HL-60 (cell line): Measurements from ENCODE around the gene NCDN.

Source experiments
- DNase-seq, 2 experiments: peaks; one replicate each; pipeline ENCODE4 v3.0.0-alpha.2; 2010 to 2020; ENCODE audit warnings: low read depth in 1 of 2, low spot score in 1 of 2
- H3K27ac ChIP-seq: fragments of 250-450 bp; sonication (Bioruptor Pico); replicated peaks from 2 replicates; pipeline ENCODE4 v1.5.1; 2020; ENCODE audit warnings: mild to moderate bottlenecking, moderate library complexity
- H3K27me3 ChIP-seq: fragments of 250-450 bp; sonication (Bioruptor Pico); 2 replicates; pipeline ENCODE4 v1.5.1; 2021; ENCODE audit warnings: mild to moderate bottlenecking, moderate library complexity; ENCODE audit not compliant: insufficient read depth, poor library complexity, severe bottlenecking
- H3K4me3 ChIP-seq: replicated peaks from 2 replicates; pipeline ENCODE4 v1.5.1; 2011; ENCODE audit warnings: mild to moderate bottlenecking, control low read depth, low read length; ENCODE audit not compliant: insufficient read depth
- CTCF ChIP-seq: IDR thresholded peaks from one replicate; pipeline ENCODE4 v1.5.1; 2011; ENCODE audit warnings: low read length, control low read depth, inconsistent platforms; ENCODE audit not compliant: insufficient read depth
- GABPA ChIP-seq: IDR thresholded peaks from 2 replicates; pipeline ENCODE4 v1.6.1; 2012; ENCODE audit warnings: low read depth
- POLR2AphosphoS5 ChIP-seq: IDR thresholded peaks from 2 replicates; pipeline ENCODE4 v1.6.1; 2012; ENCODE audit warnings: low read depth
- REST ChIP-seq: IDR thresholded peaks from 2 replicates; pipeline ENCODE4 v1.6.1; 2012; ENCODE audit warnings: low read depth; ENCODE audit not compliant: insufficient replicate concordance
- SPI1 ChIP-seq: IDR thresholded peaks from 2 replicates; pipeline ENCODE4 v1.6.1; 2012; ENCODE audit warnings: low read depth, mild to moderate bottlenecking, borderline replicate concordance
- long read RNA-seq: library from polyadenylated mRNA; unstranded; transcript quantifications from one replicate; pipeline ENCODE4 v2.0.0, GENCODE V29; 2020

NCDN gene
- long read RNA-seq, transcript NCDN-202 (7 exons, 3,683 nt): minor isoform, 6 of 36 reads
- long read RNA-seq, transcript NCDN-201 (8 exons, 3,433 nt): major isoform, 20 of 36 reads
- long read RNA-seq, partial matches to known transcripts: 3 of 36 reads
- long read RNA-seq, other reads (novel, unspliced or antisense): 7 of 36 reads

- Histone ChIP-seq H3K4me3 (peak within 1 kb of the TSS; percentile 93), H3K27ac (peak within 1 kb of the TSS; percentile 94), H3K27me3 (no peaks in the 10 kb centered on the region)
- TF ChIP-seq REST: no peak
- peak; percentile 39; the same call in 1 of the 2 replicates for TF ChIP-seq POLR2AphosphoS5
- no peak for TF ChIP-seq SPI1
- TF ChIP-seq GABPA: peak; percentile 69
- TF ChIP-seq CTCF: no peak
- peak; percentile 93 to 98 for DNase-seq
Measured at GRCh38 chr1:35557611-35558373, at the start of gene NCDN. NCDN (plus strand) TSS chr1:35557799; CDS start chr1:35558191, 392 bp downstream.

GRCh38 chr1:35507947-35508346, 49.7 kb upstream of the NCDN start:
- Histone ChIP-seq H3K27me3 (no peaks in the 10 kb centered on the region), H3K27ac (no peak overlapping the region), H3K4me3 (no peak overlapping the region)
- no peak for TF ChIP-seq POLR2AphosphoS5
- TF ChIP-seq SPI1: no peak
- TF ChIP-seq CTCF: no peak
- TF ChIP-seq REST: no peak
- TF ChIP-seq GABPA: no peak
- DNase-seq: no peak

- H3K27ac ChIP-seq: no peak overlapping the region
- H3K4me3 ChIP-seq: no peak overlapping the region
- no peaks in the 10 kb centered on the region for H3K27me3 ChIP-seq
- TF ChIP-seq CTCF: no peak
- no peak for TF ChIP-seq GABPA
- no peak for TF ChIP-seq SPI1
- TF ChIP-seq REST: no peak
- TF ChIP-seq POLR2AphosphoS5: no peak
- no peak for DNase-seq
Measured at GRCh38 chr1:35509558-35509957, 48.0 kb upstream of the NCDN start.
